ENCODE measurements around the gene LILRB1. TPM values are rescaled to one million over a fixed set of nuclear protein-coding genes. Genes with fewer than 3 reads are reported as not detected.
"Not testable (repeated sequence)": the region's sequence is repeated elsewhere in the genome, so short reads cannot be mapped to it uniquely, and the experiment has no call there.

LILRB1 gene
- polyA plus RNA-seq, result 10 to 100 TPM in 1 of 3 donors, 1 to 10 TPM in 2; 4.7 to 12.8 (median 9.1) TPM

GRCh38 chr19:54630262-54630661 is at the start of gene LILRB1:
Gene LILRB1 (plus strand): TSS chr19:54630484. CDS start chr19:54631074, 590 bp downstream.
- Mint-ChIP-seq H3K4me3 (peak within 1 kb of the TSS; percentile 21 to 71 (median 48)), H3K4me1 (peaks cover 32 to 52% of the 10 kb centered on the region in 2 donors), H3K27me3 (ENCODE audit: low read depth in 3 of 3) (peaks cover 0 to 12% (median 1%) of the 10 kb centered on the region in 3 donors), H3K27ac (peak within 1 kb of the TSS in 4 of 6 donors; percentile 10 to 52 (median 21)), H3K36me3 (peaks cover 4 to 11% (median 10%) of the 10 kb centered on the region in 3 donors)
- H3K9me3 Mint-ChIP-seq, DNase-seq: not testable (repeated sequence)

DNA sequence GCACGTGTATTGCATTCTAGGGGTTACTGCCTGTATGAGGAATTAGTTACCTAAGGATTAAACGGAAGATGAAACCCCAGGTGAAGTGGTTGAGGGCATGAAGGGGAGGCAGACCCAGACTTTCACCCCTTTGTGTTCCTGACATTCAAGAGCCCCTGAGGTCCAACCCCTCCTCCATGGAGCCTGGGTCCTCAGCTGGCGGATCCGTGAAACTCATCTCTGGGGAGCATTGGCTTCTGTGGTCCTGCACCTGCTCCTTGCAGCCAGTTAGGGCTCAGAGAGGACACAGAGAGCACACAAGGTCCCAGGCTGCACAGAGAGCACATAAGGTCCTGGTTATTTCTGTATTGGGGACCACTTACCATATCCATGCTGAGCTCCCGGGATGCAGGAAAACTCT is 43.9 kb upstream of the LILRB1 start:
- no peak overlapping the region for H3K27ac Mint-ChIP-seq
- peaks cover 0 to 2% (median 0%) of the 10 kb centered on the region in 6 donors for H3K9me3 Mint-ChIP-seq
- peaks cover 6 to 28% (median 11%) of the 10 kb centered on the region in 3 donors for H3K27me3 Mint-ChIP-seq (ENCODE audit: low read depth in 3 of 3)

DNA sequence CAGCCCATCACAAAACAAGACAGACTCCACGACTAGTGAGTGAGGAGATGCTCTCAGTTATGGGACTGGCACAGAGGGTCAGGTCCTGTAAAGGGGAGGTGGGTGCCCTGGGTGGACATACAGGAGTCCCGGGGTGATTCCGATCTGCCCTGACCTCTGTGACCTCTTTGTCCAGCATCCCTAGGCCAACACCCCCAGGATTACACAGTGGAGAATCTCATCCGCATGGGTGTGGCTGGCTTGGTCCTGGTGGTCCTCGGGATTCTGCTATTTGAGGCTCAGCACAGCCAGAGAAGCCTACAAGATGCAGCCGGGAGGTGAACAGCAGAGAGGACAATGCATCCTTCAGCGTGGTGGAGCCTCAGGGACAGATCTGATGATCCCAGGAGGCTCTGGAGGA is 43.3 kb upstream of the LILRB1 start:
- H3K27me3 Mint-ChIP-seq (ENCODE audit: low read depth in 3 of 3), result peaks cover 4 to 28% (median 10%) of the 10 kb centered on the region in 3 donors
- no peak for DNase-seq
- H3K27ac Mint-ChIP-seq, result no peak overlapping the region
- no peak overlapping the region for H3K4me3 Mint-ChIP-seq
- H3K36me3 Mint-ChIP-seq, result peaks cover 0 to 7% (median 0%) of the 10 kb centered on the region in 3 donors
- H3K4me1 Mint-ChIP-seq, result no peaks in the 10 kb centered on the region
- H3K9me3 Mint-ChIP-seq, result peaks cover 0 to 2% (median 0%) of the 10 kb centered on the region in 6 donors

More for the DNA sequence above, 43.9 kb upstream of the LILRB1 start:
- peaks cover 0 to 7% (median 0%) of the 10 kb centered on the region in 3 donors for H3K36me3 Mint-ChIP-seq
- H3K4me1 Mint-ChIP-seq, result no peaks in the 10 kb centered on the region
- no peak for DNase-seq
- no peak overlapping the region for H3K4me3 Mint-ChIP-seq

DNA sequence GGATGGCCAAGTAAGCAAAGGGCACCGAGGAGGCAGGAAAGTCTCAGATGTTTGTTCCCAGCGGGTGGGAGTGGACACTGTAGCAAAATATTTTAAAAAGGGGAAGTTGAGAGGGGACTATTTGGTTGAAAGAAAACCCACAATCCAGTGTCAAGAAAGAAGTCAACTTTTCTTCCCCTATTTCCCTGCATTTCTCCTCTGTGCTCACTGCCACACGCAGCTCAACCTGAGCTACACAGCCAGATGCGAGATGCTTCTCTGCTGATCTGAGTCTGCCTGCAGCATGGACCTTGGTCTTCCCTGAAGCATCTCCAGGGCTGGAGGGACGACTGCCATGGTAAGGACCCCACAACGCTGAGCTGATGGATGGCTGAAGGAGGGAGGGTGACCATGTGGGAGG is 36.8 kb upstream of the LILRB1 start, which contains the start of gene LILRA1:
TSS of gene LILRA1 (plus strand) at position 188 of the 400 bp plus-strand sequence. CDS start 613 bp downstream, outside the sequence.
- not testable (repeated sequence) for H3K27ac Mint-ChIP-seq, H3K4me1 Mint-ChIP-seq, DNase-seq, H3K9me3 Mint-ChIP-seq, H3K36me3 Mint-ChIP-seq
- H3K27me3 Mint-ChIP-seq (ENCODE audit: low read depth in 3 of 3), result peaks cover 5 to 15% (median 10%) of the 10 kb centered on the region in 3 donors
- H3K4me3 Mint-ChIP-seq, result peak within 1 kb of the TSS in 1 of 5 donors; percentile 46

GRCh38 chr19:54593931-54594626 is 36.2 kb upstream of the LILRB1 start:
- H3K27ac Mint-ChIP-seq, H3K4me1 Mint-ChIP-seq, H3K9me3 Mint-ChIP-seq, DNase-seq, H3K36me3 Mint-ChIP-seq: not testable (repeated sequence)
- peak overlapping the region in 1 of 5 donors; percentile 13 for H3K4me3 Mint-ChIP-seq
- H3K27me3 Mint-ChIP-seq (ENCODE audit: low read depth in 3 of 3), result peaks cover 3 to 15% (median 6%) of the 10 kb centered on the region in 3 donors

DNA sequence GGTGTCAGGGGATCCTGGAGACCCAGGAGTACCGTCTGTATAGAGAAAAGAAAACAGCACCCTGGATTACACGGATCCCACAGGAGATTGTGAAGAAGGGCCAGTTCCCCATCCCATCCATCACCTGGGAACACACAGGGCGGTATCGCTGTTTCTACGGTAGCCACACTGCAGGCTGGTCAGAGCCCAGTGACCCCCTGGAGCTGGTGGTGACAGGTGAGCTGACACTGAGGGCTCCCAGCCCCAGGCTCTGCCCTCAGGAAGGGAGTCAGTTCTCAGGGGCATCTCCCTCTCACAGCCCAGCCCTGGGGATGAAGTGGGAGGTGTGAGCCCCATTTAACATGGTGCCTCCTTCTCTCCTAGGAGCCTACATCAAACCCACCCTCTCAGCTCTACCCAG is 35.5 kb upstream of the LILRB1 start:
- Mint-ChIP-seq H3K27me3 (ENCODE audit: low read depth in 3 of 3) (peaks cover 2 to 15% (median 6%) of the 10 kb centered on the region in 3 donors), H3K4me3 (no peak overlapping the region), H3K27ac (no peak overlapping the region), H3K9me3 (no peaks in the 10 kb centered on the region), H3K36me3 (no peaks in the 10 kb centered on the region), H3K4me1 (no peaks in the 10 kb centered on the region)
- no peak for DNase-seq

- not testable (repeated sequence) for H3K36me3 Mint-ChIP-seq, H3K4me3 Mint-ChIP-seq, DNase-seq, H3K27ac Mint-ChIP-seq, H3K4me1 Mint-ChIP-seq, H3K9me3 Mint-ChIP-seq
- H3K27me3 Mint-ChIP-seq (ENCODE audit: low read depth in 3 of 3), result peaks cover 4 to 20% (median 7%) of the 10 kb centered on the region in 3 donors
Measured at GRCh38 chr19:54595680-54596436, 34.4 kb upstream of the LILRB1 start.

DNA sequence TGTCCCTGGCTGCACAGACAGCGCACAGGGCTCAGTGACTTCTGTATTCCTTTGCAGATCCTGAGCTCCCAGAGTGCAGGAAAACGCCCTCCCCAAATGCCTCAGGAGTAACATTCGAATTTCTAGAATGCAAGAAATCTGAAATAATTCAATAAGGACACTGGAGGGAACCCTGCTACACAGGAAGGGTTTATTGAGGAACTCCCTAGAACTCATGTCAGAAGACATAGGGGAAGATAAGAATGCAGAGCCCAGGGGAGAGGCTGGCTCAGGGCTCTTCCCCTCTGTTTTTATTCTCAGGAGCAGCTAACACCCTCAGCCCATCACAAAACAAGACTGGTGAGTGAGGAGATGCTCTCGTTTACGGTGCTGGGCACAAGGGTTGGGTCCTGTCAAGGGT is 30.1 kb upstream of the LILRB1 start:
- H3K27me3 Mint-ChIP-seq (ENCODE audit: low read depth in 3 of 3), result peaks cover 2 to 12% (median 9%) of the 10 kb centered on the region in 3 donors
- H3K27ac Mint-ChIP-seq, result no peak overlapping the region
- no peak for DNase-seq
- H3K36me3 Mint-ChIP-seq, result peaks cover 0 to 2% (median 0%) of the 10 kb centered on the region in 3 donors
- H3K4me1 Mint-ChIP-seq, result peaks cover 4 to 14% of the 10 kb centered on the region in 2 donors
- peaks cover 0 to 3% (median under 1%) of the 10 kb centered on the region in 6 donors for H3K9me3 Mint-ChIP-seq
- no peak overlapping the region for H3K4me3 Mint-ChIP-seq

- Mint-ChIP-seq H3K36me3 (peaks cover 0 to 3% (median 0%) of the 10 kb centered on the region in 3 donors), H3K9me3 (peaks cover 0 to 7% (median 2%) of the 10 kb centered on the region in 6 donors), H3K27me3 (ENCODE audit: low read depth in 3 of 3) (peaks cover 4 to 17% (median 8%) of the 10 kb centered on the region in 3 donors), H3K27ac (no peak overlapping the region), H3K4me1 (peaks cover 4 to 14% of the 10 kb centered on the region in 2 donors), H3K4me3 (no peak overlapping the region)
- DNase-seq, result no peak
Measured at GRCh38 chr19:54606230-54606629, 24.1 kb upstream of the LILRB1 start.

DNA sequence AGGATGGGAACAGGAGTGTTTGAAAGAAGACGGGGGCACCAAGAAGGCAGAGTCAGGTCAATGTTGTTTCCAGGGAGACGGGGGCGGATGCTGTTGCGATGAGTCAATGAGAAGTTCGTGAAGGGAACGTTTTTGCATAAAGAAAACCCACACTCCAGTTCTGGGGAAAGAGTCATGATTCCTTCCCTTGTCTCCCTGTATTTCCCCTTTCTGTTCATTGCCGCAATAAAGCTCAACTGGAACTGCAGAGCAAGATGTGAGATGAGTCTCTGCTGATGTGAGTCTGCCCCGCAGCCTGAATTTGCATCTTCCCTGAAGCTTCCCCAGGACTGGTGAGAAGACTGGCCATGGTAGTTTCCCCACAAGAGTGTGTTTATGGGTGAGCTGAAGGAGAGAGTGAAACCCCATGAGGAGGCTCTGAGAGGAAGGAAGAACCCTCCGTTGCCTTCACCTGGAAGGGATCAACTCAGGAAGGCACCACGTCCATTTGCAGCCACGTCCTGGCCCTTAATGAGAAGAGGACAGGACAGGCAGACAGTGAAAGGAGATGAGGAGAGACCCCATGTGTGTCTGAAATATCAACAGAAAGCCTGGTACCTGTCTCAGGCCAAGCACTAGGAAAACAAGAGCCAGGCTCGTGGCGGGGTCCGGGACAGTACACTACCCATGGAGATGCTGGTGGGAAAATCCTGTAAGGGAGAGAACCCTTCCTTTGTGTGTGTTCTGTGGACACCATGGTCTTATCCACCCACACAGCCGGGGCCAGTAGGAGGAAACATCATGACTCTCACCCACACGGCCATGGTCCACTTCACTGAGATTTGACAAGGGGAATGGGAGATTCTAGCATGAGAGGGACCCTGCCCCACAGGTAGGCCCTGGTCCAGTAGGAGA is 23.1 kb upstream of the LILRB1 start:
- H3K4me1 Mint-ChIP-seq, result peaks cover under 1 to 9% of the 10 kb centered on the region in 2 donors
- H3K4me3 Mint-ChIP-seq, result no peak overlapping the region
- H3K36me3 Mint-ChIP-seq, result peaks cover 0 to 3% (median 0%) of the 10 kb centered on the region in 3 donors
- H3K27ac Mint-ChIP-seq, result no peak overlapping the region
- H3K9me3 Mint-ChIP-seq, result peaks cover 0 to 7% (median 2%) of the 10 kb centered on the region in 6 donors
- H3K27me3 Mint-ChIP-seq (ENCODE audit: low read depth in 3 of 3), result peaks cover 4 to 15% (median 8%) of the 10 kb centered on the region in 3 donors
- no peak for DNase-seq

- Mint-ChIP-seq H3K27me3 (ENCODE audit: low read depth in 3 of 3) (peaks cover 4 to 14% (median 8%) of the 10 kb centered on the region in 3 donors), H3K4me3 (no peak overlapping the region), H3K4me1 (peaks cover 0 to 3% of the 10 kb centered on the region in 2 donors), H3K36me3 (peaks cover 0 to 3% (median 0%) of the 10 kb centered on the region in 3 donors), H3K27ac (no peak overlapping the region), H3K9me3 (peaks cover 0 to 7% (median 2%) of the 10 kb centered on the region in 6 donors)
- no peak for DNase-seq
Measured at GRCh38 chr19:54607785-54608150, 22.5 kb upstream of the LILRB1 start.

DNA sequence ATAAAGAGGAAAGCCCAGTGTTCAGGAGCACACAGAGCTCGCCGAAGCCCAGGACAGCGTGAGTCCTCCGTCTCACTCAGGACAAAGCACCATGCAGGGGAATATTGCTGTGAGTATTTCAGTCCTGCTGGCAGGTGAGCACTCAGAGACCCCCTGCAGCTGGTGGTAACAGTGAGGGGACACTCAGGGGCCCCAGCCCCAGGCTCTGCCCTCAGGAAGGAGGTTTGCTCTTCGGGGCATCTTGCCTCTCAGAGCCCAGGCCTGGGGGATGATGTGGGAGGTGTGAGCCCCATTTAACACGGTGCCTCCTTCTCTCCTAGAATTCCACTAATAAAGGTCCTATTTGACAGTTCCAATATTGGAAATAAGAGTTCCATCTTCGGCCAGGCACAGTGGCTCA is 22.1 kb upstream of the LILRB1 start:
- Mint-ChIP-seq H3K36me3 (peaks cover 0 to 3% (median 0%) of the 10 kb centered on the region in 3 donors), H3K27me3 (ENCODE audit: low read depth in 3 of 3) (peaks cover 4 to 14% (median 8%) of the 10 kb centered on the region in 3 donors), H3K4me3 (no peak overlapping the region), H3K27ac (no peak overlapping the region), H3K9me3 (peaks cover 0 to 7% (median 2%) of the 10 kb centered on the region in 6 donors), H3K4me1 (no peaks in the 10 kb centered on the region)
- DNase-seq, result no peak

GRCh38 chr19:54608792-54609191 is 21.5 kb upstream of the LILRB1 start:
- Mint-ChIP-seq H3K36me3 (peaks cover 0 to 3% (median 0%) of the 10 kb centered on the region in 3 donors), H3K27ac (no peak overlapping the region), H3K9me3 (peaks cover 0 to 7% (median 2%) of the 10 kb centered on the region in 6 donors), H3K4me1 (no peaks in the 10 kb centered on the region), H3K27me3 (ENCODE audit: low read depth in 3 of 3) (peaks cover 4 to 14% (median 8%) of the 10 kb centered on the region in 3 donors), H3K4me3 (no peak overlapping the region)
- no peak for DNase-seq
